Gastroesophageal sphincter (tissue), 3 donors: ENCODE data around the gene NRXN3.

Source experiments
- EP300 ChIP-seq: sonication (generic); formaldehyde crosslinking; IDR thresholded peaks from one replicate; pipeline ENCODE4 v1.6.1; 2017; ENCODE audit warnings: antibody characterized with exemption, mild to moderate bottlenecking
- POLR2A ChIP-seq, 2 donors: fragments of 450-650 bp; IDR thresholded peaks; one replicate each; pipeline ENCODE4 v1.6.1; 2017; ENCODE audit warnings: antibody characterized with exemption in 2 of 2, mild to moderate bottlenecking in 2 of 2, moderate library complexity in 1 of 2
- POLR2AphosphoS5 ChIP-seq: sonication (generic); formaldehyde crosslinking; IDR thresholded peaks from one replicate; pipeline ENCODE4 v1.6.1; 2017; ENCODE audit warnings: antibody characterized with exemption
- TF ChIP-seq, protein P1 (sequence below), 4 experiments: fragments of 200-600 bp in 2 of 4; fragments of 450-650 bp in 2 of 4; sonication (generic) in 1 of 4; IDR thresholded peaks; one replicate each; pipeline ENCODE4 v1.5.1; 2017 to 2019; ENCODE audit warnings: antibody characterized with exemption in 4 of 4, mild to moderate bottlenecking in 2 of 4, moderate library complexity in 2 of 4

GRCh38 chr14:78992867-78993266 lies 822.7 kb downstream of the NRXN3 start:
- TF ChIP-seq POLR2A (IDR thresholded peaks at IDR 0.05) (no peak), EP300 (no peak), POLR2AphosphoS5 (no peak)
- TF ChIP-seq, protein P1, sequence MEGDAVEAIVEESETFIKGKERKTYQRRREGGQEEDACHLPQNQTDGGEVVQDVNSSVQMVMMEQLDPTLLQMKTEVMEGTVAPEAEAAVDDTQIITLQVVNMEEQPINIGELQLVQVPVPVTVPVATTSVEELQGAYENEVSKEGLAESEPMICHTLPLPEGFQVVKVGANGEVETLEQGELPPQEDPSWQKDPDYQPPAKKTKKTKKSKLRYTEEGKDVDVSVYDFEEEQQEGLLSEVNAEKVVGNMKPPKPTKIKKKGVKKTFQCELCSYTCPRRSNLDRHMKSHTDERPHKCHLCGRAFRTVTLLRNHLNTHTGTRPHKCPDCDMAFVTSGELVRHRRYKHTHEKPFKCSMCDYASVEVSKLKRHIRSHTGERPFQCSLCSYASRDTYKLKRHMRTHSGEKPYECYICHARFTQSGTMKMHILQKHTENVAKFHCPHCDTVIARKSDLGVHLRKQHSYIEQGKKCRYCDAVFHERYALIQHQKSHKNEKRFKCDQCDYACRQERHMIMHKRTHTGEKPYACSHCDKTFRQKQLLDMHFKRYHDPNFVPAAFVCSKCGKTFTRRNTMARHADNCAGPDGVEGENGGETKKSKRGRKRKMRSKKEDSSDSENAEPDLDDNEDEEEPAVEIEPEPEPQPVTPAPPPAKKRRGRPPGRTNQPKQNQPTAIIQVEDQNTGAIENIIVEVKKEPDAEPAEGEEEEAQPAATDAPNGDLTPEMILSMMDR (IDR thresholded peaks at IDR 0.05): no peak
